HG03135 (cell line): ENCODE measurements around the gene ADCYAP1R1.

ENCODE experiments used
- ATAC-seq: cut with Tn5 transposase; IDR thresholded peaks from one replicate; pipeline ENCODE4 v1.9.1; 2021; ENCODE audit warnings: mild to moderate bottlenecking, moderate library complexity; ENCODE audit not compliant: unreplicated experiment

Gene ADCYAP1R1

DNA sequence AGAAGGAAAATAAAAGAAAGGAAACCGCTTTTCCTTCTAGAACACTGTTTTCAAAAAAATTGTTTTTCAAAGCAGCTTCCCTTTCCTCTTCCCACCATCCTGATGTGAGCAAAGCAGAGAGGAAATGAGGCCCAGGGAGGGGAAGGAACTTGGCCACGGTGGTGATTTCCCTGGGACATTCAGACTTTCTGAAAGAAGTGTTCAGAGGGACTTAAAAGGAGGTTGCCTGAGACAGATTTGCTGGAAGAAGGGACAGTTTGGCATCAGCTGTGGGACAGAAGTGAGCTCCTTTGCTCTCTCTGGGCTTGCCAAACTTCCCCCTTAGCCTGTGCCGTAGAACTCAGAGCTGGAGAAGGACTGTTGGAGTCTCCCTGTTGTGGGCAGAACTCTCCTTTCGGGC lies 30.3 kb downstream of the ADCYAP1R1 start:
- ATAC-seq: no peak

DNA sequence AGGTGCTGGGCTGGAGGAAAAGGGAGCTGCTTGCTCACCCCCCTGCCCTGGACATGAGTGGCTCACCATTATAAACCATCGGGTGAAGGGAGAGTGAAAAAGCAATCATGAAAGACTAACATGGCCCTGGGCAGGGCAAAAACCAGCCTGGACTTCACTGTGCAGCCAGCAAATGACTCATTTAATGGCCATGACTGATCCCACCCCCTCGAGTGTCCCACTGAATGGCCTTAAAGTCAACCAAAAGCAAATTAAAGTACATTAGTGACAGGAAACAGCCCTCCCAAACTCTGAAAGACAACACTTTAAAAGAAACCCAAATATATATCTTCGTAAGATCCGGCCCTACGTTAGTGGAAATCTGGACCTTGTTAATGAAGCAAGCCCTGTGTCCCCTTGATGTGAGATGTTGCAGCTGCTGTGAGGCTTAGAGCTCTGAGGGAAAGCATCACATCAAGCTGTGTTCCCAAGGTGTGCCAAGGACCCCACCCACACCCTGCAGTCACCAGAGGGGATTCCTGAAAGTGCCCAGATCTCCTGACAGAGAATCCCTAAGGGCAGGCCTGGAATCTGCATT lies 31.2 kb downstream of the ADCYAP1R1 start:
- ATAC-seq: no peak

- ATAC-seq: no peak
Measured at GRCh38 chr7:31084226-31084625, 32.1 kb downstream of the ADCYAP1R1 start.

GRCh38 chr7:31087351-31087750 lies 35.2 kb downstream of the ADCYAP1R1 start:
- ATAC-seq: no peak

DNA sequence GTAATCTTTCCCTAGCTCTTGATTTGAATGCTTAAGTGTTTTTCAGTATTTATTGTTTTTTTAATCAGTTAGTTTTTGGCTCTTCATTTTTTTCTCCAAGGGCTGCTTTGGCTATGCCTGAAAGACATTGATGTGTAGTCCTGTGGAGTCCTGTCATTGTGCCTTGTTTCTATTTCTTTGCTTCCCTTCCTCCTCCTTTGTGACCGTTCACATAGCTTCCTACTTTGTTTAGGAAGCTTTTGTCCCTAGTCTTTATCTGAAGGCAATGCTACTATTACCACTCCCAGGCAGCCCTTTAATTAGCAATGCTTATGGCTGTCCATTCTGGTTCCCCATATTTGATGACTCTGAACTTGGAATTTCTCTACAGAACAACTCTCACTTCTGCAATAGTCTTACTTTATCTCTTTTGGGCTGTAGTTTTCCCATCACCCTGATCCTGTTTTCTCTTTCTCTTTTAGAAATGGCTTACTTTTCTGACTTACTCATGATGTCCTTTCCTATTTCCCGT lies 39.9 kb downstream of the ADCYAP1R1 start:
- ATAC-seq: no peak

- no peak for ATAC-seq
Measured at GRCh38 chr7:31092606-31093005, 40.5 kb downstream of the ADCYAP1R1 start.

DNA sequence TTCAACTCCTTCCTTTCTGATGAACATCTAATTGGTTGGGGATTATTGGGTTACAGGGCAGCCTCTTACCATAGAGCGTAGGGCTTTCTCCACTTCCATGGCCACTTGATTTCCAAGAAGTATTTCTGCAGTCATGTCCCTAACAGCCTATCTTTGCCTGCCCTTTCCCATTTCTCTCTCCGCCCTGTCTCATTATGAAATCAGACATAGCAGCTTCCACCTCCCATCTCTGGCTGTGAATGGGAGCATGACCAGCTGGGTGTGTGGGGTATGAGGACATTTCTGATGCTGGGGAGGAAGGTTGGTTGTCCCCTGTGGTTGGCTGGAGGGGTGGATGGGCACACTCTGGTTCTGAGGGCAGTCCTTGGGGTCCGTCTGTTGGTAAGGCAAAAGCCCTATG lies 41.2 kb downstream of the ADCYAP1R1 start:
- ATAC-seq: no peak

GRCh38 chr7:31094271-31094670 lies 42.2 kb downstream of the ADCYAP1R1 start:
- ATAC-seq: no peak

GRCh38 chr7:31095286-31096197 lies 43.4 kb downstream of the ADCYAP1R1 start:
- ATAC-seq: no peak

GRCh38 chr7:31096198-31096876 lies 44.2 kb downstream of the ADCYAP1R1 start:
- no peak for ATAC-seq

GRCh38 chr7:31096877-31097258 lies 44.8 kb downstream of the ADCYAP1R1 start:
- ATAC-seq: no peak

DNA sequence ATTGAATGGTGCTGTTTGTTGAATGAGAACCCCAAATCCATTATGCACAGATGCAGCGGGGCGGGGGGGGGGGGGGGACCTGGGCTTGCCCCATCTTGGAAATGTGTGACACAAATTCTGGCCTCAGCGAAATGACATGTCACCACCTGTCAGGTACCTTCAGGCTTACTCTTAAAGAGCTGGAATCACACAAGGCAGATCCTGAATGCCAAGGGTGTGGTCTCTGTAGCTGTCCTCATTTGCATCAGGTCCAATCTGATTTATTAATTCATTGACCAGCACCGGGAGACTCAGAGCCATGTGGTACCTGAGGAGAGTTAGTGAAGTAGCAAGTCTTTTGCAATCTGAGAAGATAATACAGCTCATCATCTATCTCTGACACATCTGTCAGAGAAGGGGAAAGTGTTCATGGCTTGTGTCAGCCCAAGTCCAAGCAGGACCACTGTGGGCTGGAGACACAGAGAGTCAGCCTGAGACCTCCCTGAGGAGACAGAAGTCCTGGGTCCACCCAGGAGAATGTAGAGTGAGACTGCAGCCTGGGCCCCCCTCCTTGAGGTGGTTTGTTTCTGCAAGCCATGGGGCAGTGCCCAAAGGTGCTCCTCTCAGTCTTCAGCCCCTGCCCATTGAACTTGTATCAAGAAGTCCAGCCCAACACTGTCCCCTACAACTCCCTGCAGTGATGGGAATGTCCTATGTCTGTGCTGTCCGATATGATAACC lies 46.7 kb downstream of the ADCYAP1R1 start:
- ATAC-seq: no peak

- ATAC-seq: no peak
Measured at GRCh38 chr7:31099451-31100444, 47.6 kb downstream of the ADCYAP1R1 start.

DNA sequence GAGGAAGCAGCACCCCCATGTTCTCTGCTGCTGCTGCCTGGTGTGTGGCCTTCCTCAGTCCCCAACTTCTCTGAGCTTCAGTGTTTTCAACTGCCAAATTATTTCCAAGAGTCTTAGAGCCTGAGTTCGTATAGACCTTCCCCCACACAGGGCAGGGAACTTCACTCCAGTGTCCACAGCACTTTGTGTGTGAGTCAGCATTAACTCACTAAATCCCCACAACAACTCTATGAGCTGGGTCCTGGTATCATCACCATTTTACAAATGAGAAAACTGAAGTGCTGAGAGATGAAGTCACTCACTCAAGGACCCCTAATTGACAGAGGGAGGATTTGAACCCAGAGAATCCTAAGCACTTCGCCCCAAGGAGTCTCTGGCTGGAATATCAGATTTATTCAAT lies 48.3 kb downstream of the ADCYAP1R1 start:
- ATAC-seq: no peak

DNA sequence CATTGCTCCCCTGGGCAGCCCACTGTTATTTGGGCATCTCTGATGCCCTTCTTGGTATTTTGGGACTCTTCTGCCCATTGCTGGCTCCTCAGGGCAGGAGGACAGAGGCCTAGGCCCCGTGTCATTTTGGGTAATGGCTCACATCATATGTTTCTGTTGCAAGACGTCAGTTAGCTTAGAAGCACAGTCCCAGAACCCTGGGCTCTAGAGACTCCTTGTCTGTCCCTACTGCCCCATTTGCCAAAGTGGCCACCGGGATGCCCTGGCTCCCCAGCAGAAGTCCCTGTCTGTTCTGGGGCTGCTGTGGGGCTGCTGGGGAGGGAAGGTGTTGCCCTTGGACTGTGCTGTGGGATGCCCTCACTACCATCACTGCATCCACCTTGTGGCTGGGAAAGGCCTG lies 48.8 kb downstream of the ADCYAP1R1 start:
- no peak for ATAC-seq

DNA sequence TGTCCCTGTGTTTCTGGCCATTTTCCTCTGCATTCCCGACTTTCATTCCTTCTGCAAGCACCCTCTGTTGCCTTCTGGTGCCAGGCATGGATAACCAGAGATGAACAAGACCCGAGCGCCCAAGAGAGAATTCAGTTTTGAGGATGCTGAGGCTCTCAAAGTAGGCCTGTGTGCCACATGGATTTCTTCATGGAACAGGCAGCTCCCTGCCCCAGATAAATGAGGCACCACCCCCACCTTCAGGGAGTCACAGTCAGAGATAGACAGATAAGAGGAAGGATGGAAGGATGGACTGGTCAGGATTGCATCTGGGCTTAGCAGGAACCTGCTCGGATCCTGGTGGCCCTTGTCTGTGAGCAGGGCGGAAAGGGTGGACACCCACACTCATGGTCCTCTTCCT lies 49.4 kb downstream of the ADCYAP1R1 start:
- ATAC-seq: no peak

DNA sequence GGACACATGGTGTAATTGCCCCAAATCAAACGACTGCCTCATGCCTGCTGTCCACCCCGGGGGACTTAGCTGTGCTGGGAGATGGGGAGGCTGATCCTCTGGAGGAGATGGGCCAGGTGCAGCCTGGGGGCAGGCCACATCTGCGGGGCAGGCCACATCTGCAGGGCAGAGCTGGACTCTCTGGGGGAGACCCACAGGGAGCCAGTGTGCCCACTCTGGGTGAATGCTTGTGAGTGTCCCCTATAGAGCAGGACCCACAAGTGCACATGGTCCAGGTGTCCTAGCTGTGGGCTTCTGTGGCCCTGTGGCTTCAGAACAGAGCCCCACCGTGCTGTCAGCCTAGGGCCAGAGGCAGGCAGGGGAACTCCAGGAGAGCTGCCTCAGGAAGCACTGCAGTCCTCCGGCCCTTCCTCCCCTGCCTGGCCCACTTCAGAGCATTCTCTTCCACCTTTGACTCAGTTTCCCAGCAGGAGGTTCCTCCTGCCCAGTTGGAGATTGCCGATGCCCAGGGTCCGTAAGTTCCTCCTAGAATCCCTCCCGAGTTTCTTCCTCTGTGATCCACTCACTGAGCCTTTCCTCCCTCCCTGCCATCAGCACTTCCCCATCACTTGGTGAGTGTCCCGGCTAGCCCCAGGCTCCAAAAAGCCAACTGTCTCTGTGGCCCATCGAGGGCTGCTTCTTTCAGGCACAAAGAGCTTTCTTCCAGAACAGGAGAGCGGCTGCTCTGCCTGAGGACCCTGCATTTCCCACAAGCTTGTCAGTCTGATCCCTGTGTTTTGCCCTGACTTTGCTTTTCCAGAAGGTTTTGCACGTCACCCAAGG lies 50.3 kb downstream of the ADCYAP1R1 start:
- no peak for ATAC-seq

- no peak for ATAC-seq
Measured at GRCh38 chr7:31102973-31103850, 51.1 kb downstream of the ADCYAP1R1 start.
